Measurements from ENCODE around the gene EME1.

GRCh38 chr17:50347894-50348291 is 25.1 kb upstream of the EME1 start:
- TF ChIP-seq POLR2AphosphoS5 (IDR thresholded peaks at IDR 0.05; ENCODE audit: low read depth, low read length): no peak
- no peak for TF ChIP-seq USF2 (IDR thresholded peaks at IDR 0.05; ENCODE audit: borderline replicate concordance, low read depth, low read length)
- no peak for TF ChIP-seq CTCF (IDR thresholded peaks at IDR 0.05)
- TF ChIP-seq TEAD4 (IDR thresholded peaks at IDR 0.05; ENCODE audit: borderline replicate concordance, insufficient read depth): no peak
- TF ChIP-seq RCOR1 (IDR thresholded peaks at IDR 0.05; ENCODE audit: low read length): no peak
